Right cardiac atrium (tissue), 5 donors: ENCODE results near the gene CPVL. TPM values are rescaled to one million over a fixed set of nuclear protein-coding genes. Genes with fewer than 3 reads are reported as not detected.

ENCODE experiments used
- ATAC-seq, 2 donors: fragments of 200-7000 bp; cut with Tn5 transposase; one replicate each; pipeline versions ENCODE4 v1.8.0 to v1.9.1; 2020; ENCODE audit warnings: moderate library complexity in 2 of 2, mild to moderate bottlenecking in 1 of 2
- DNase-seq, 3 donors: peaks; one replicate each; pipeline ENCODE4 v3.0.0-alpha.2; 2020
- H3K27ac ChIP-seq: one replicate; pipeline ENCODE4 v1.5.1; 2013; ENCODE audit warnings: mild to moderate bottlenecking, low read length, control low read depth, moderate library complexity
- H3K27me3 ChIP-seq: one replicate; pipeline ENCODE4 v1.6.1; 2013; ENCODE audit not compliant: control insufficient read depth, insufficient read depth
- H3K4me1 ChIP-seq: one replicate; pipeline ENCODE4 v1.6.1; 2013; ENCODE audit warnings: low read length; ENCODE audit not compliant: control insufficient read depth, insufficient read depth
- H3K4me3 ChIP-seq: one replicate; pipeline ENCODE4 v1.5.1; 2013; ENCODE audit warnings: low read length, control low read depth
- H3K9me3 ChIP-seq: one replicate; pipeline ENCODE4 v1.6.1; 2013; ENCODE audit warnings: low read length; ENCODE audit not compliant: control insufficient read depth
- WGBS: extraction: QIAGEN DNeasy Blood & Tissue Kit; methylation state at CpG from one replicate; pipeline ENCODE4 v1.1.7; 2013; 5-methylcytosine and 5-hydroxymethylcytosine counted together
- intact Hi-C, 4 donors: fragments of 100-400 bp; cut with DNase I; formaldehyde crosslinking; loops; one replicate each; pipeline versions ENCODE4 v1.11.0 to v1.14.0; 2022 to 2023
- long read RNA-seq, 4 donors: library from polyadenylated mRNA; unstranded; transcript quantifications; one replicate each; pipeline ENCODE4 v2.0.0, GENCODE V29; 2020 to 2021
- polyA plus RNA-seq: library from polyadenylated mRNA; stranded (reverse); fragments of 200-250 nt; gene quantifications from one replicate; pipeline ENCODE4 v1.2.3, GENCODE V29; 2013
- total RNA-seq, 4 donors: library from RNA; stranded (reverse); fragmentation: NEBNext Ultra II Directional; extraction: Animal tissue kit (Norgen Biotek cat#: 25700); gene quantifications; one replicate each; pipeline ENCODE4 v1.2.1, GENCODE V29; 2021
- donor health status: healthy with polysubstance abuse.
- donor health status: DM: no; HTN: yes; CAD: no.
- donor health status: DM: no; HTN: no; CAD: no.
- donor health status: DM: no; HTN: yes; CAD: no; lungs with severe emphysema.
- donor health status: DM: yes; HTN: yes; CAD: no.

The CPVL gene
- total RNA-seq = 10 to 100 TPM; 10.1 to 14.4 (median 11.7) TPM
- polyA plus RNA-seq = 3.2 TPM
- long read RNA-seq, donor 1, transcript CPVL-201 (13 exons, 2,091 nt) = major isoform, 8 of 16 reads
- long read RNA-seq, donor 1, partial matches to known transcripts = 1 of 16 reads
- long read RNA-seq, donor 1, other reads (novel, unspliced or antisense) = 7 of 16 reads
- long read RNA-seq, donor 2, partial matches to known transcripts = 0 of 2 reads
- long read RNA-seq, donor 2, other reads (novel, unspliced or antisense) = 0 of 2 reads
- long read RNA-seq, donor 3, transcript CPVL-201 (13 exons, 2,091 nt) = major isoform, 30 of 38 reads
- long read RNA-seq, donor 3, partial matches to known transcripts = 2 of 38 reads
- long read RNA-seq, donor 3, other reads (novel, unspliced or antisense) = 6 of 38 reads
- long read RNA-seq, donor 4, partial matches to known transcripts = 0 of 5 reads
- long read RNA-seq, donor 4, other reads (novel, unspliced or antisense) = 0 of 5 reads

- intact Hi-C loops = no loop called here
- ATAC-seq (peak; percentile 77 to 79), DNase-seq (peak; percentile 57 to 84 (median 80))
- Histone ChIP-seq H3K9me3 (no peaks in the 10 kb centered on the region), H3K4me3 (peak within 1 kb of the TSS; percentile 29), H3K27ac (no peak within 1 kb of the TSS), H3K4me1 (no peaks in the 10 kb centered on the region), H3K27me3 (no peaks in the 10 kb centered on the region)
- WGBS = 2% methylated on average over 42 of the region's 42 CpGs
Observed at GRCh38 chr7:29146057-29146706, at the start of gene CPVL. Gene CPVL (minus strand): TSS chr7:29146537. CDS start chr7:29121061, 25,476 bp downstream.

DNA sequence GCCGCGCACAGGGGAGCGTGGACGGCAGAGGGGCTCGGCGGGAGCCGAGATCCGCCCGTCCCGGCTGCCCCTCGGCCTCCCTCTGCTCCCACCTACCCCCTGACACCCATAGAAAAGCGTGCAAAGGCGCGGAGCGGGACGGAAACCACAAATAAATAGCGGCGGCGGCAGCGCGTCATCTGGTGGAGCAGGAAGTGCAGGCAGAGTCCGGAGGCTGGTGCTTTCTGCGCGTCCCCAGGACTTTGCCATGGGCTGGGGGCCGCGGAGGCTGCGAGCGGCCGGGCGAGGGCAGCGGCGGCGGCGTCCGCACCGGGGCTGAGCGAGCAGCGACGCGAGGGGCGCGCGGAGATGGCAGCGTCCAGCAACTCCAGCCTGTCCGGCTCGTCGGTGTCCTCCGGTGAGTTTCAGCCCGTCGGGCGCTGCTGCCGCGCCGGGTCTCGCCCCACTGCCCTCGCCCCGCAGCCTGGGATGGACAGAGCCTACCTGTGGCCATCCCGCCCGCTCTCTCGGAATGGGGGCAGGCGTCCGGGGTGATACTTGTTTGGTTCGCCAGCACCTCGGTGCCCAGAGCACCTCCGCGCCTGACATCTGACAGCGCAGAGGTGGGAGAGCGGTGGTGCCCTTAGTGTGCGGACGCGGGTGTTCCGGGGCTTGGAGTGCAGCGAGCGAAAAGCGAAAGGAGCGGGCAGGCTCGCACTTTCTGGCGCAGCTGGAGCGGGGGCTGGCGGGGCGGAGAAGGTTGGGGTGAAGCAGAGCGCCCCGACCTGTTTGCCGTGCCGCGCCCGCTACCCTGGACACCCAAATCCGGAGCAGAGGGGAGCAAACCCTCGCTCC, 48.5 kb upstream of the CPVL start, which contains the start of gene CHN2:
CHN2 (plus strand) TSS at position 182 of the 834 bp plus-strand sequence.
- intact Hi-C loops = loop anchor here in 2 of 4 donors (5.0 kb wide), 1 partner anchor 212 kb away; no protein-coding TSS in a partner anchor
- peak; percentile 73 to 86 for ATAC-seq
- H3K4me3 ChIP-seq = peak within 1 kb of the TSS; percentile 48
- under 1% methylated on average over 89 of the region's 89 CpGs for WGBS
- no peaks in the 10 kb centered on the region for H3K9me3 ChIP-seq
- no peaks in the 10 kb centered on the region for H3K27me3 ChIP-seq
- DNase-seq = peak; percentile 51 to 84 (median 77)
- H3K27ac ChIP-seq = no peak within 1 kb of the TSS
- no peaks in the 10 kb centered on the region for H3K4me1 ChIP-seq

DNA sequence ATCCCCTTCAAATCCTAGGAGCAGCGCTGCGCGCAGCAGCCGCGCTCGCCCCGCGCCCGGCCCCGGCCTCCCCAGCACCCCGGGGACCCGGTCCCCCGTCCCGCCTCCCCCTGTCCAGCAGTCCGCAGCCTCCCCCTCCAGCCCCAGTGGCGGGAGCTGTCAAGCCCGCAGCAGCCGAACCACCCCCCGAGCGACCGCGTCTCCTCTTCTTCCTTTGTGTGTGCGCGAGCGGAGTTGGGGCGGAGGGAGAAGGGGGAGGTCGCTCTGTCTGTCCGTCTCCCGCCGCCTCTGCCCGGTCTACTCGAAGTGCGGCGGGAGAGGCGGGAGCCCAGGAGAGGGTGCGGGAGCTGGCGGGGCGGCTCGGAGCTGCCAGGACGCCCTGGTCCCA, 47.9 kb upstream of the CPVL start:
- WGBS = 1% methylated on average over 37 of the region's 40 CpGs
- peak; percentile 20 to 59 (median 41) for DNase-seq
- intact Hi-C loops = loop anchor here in 2 of 4 donors (5.0 kb wide), 1 partner anchor 213 kb away; no protein-coding TSS in a partner anchor
- ATAC-seq = peak; percentile 50 to 60
- H3K9me3 ChIP-seq = no peaks in the 10 kb centered on the region
- no peaks in the 10 kb centered on the region for H3K4me1 ChIP-seq
- peak overlapping the region; percentile 48 for H3K4me3 ChIP-seq
- no peak overlapping the region for H3K27ac ChIP-seq
- H3K27me3 ChIP-seq = no peaks in the 10 kb centered on the region

GRCh38 chr7:29193316-29194205, 47.2 kb upstream of the CPVL start:
- Histone ChIP-seq H3K27me3 (no peaks in the 10 kb centered on the region), H3K9me3 (no peaks in the 10 kb centered on the region), H3K27ac (no peak overlapping the region), H3K4me3 (peak overlapping the region; percentile 48), H3K4me1 (no peaks in the 10 kb centered on the region)
- DNase-seq (peak in 1 of 3 donors; percentile 48), ATAC-seq (peak in 1 of 2 donors; percentile 31)
- 37% methylated on average over 26 of the region's 26 CpGs for WGBS
- intact Hi-C loops = loop anchor here in 2 of 4 donors (5.0 kb wide), 1 partner anchor 214 kb away; no protein-coding TSS in a partner anchor

- Histone ChIP-seq H3K4me3 (no peak overlapping the region), H3K9me3 (no peaks in the 10 kb centered on the region), H3K27me3 (no peaks in the 10 kb centered on the region), H3K27ac (no peak overlapping the region), H3K4me1 (no peaks in the 10 kb centered on the region)
- WGBS = 90% methylated on average over 8 of the region's 8 CpGs
- DNase-seq (no peak), ATAC-seq (no peak)
- intact Hi-C loops = loop anchor here in 2 of 4 donors (5.0 kb wide), 1 partner anchor 214 kb away; no protein-coding TSS in a partner anchor
Observed at GRCh38 chr7:29192811-29193210, 46.5 kb upstream of the CPVL start.

- ATAC-seq (no peak), DNase-seq (no peak)
- 80% methylated on average over 1 of the region's 1 CpG for WGBS
- H3K9me3 ChIP-seq = no peaks in the 10 kb centered on the region
- no peaks in the 10 kb centered on the region for H3K4me1 ChIP-seq
- no peak overlapping the region for H3K4me3 ChIP-seq
- H3K27me3 ChIP-seq = no peaks in the 10 kb centered on the region
- intact Hi-C loops = loop anchor here in 2 of 4 donors (5.0 kb wide), 1 partner anchor 215 kb away; no protein-coding TSS in a partner anchor
- no peak overlapping the region for H3K27ac ChIP-seq
Observed at GRCh38 chr7:29192323-29192722, 46.0 kb upstream of the CPVL start.

- H3K27ac ChIP-seq = no peak overlapping the region
- no peak for ATAC-seq
- H3K4me1 ChIP-seq = no peaks in the 10 kb centered on the region
- WGBS = 80% methylated on average over 5 of the region's 5 CpGs
- no peaks in the 10 kb centered on the region for H3K27me3 ChIP-seq
- intact Hi-C loops = loop anchor here in 3 of 4 donors (2.0 to 5.0 kb wide), 2 partner anchors 156 to 217 kb away; no protein-coding TSS in a partner anchor
- no peak for DNase-seq
- H3K9me3 ChIP-seq = no peaks in the 10 kb centered on the region
- no peak overlapping the region for H3K4me3 ChIP-seq
Observed at GRCh38 chr7:29190349-29191045, 44.2 kb upstream of the CPVL start.

DNA sequence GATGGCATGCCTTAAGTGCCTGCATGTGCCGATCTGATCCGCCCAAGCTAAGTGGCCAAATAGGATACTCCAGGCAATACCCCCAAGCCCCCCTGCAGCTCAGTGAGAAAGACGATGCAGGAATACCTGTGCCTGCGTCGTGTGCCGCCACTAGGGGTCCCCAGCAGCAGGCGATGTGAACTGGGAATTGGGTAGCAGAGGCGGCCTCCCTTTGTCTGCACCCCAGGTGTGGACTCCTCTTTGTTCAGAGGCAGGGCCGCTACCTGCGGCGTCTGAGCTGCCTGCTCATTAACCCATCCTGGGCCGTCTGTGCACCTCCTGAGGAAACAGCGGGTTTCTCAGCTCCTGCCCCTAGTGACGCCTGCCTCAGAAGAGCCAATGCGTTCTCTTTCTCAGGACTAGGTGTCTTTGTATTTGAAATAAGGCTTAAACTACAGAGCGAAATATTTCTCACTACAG, 43.4 kb upstream of the CPVL start:
- Histone ChIP-seq H3K4me1 (no peaks in the 10 kb centered on the region), H3K27me3 (no peaks in the 10 kb centered on the region), H3K9me3 (no peaks in the 10 kb centered on the region), H3K27ac (no peak overlapping the region), H3K4me3 (no peak overlapping the region)
- WGBS = 12% methylated on average over 16 of the region's 16 CpGs
- intact Hi-C loops = loop anchor here (2.0 to 10.0 kb wide), 4 partner anchors 155 to 219 kb away; no protein-coding TSS in a partner anchor
- ATAC-seq = peak; percentile 57 to 80
- peak; percentile 59 to 85 (median 77) for DNase-seq

GRCh38 chr7:29185613-29186012, 39.3 kb upstream of the CPVL start:
- Histone ChIP-seq H3K27ac (no peak overlapping the region), H3K4me3 (no peak overlapping the region), H3K27me3 (no peaks in the 10 kb centered on the region), H3K9me3 (no peaks in the 10 kb centered on the region), H3K4me1 (no peaks in the 10 kb centered on the region)
- intact Hi-C loops = loop anchor here in 2 of 4 donors (5.0 to 10.0 kb wide), 2 partner anchors 159 to 222 kb away; no protein-coding TSS in a partner anchor
- DNase-seq (no peak), ATAC-seq (no peak)
- 91% methylated on average over 6 of the region's 6 CpGs for WGBS
